OCI-LY7 (cell line): ENCODE measurements around the gene SLC13A1.

Experiments
- EZH2phosphoT487 ChIP-seq: fragments of 200-600 bp; sonication (generic); IDR thresholded peaks from 2 replicates; pipeline ENCODE4 v1.6.1; 2018; ENCODE audit warnings: low read depth, borderline replicate concordance, mild to moderate bottlenecking, mixed run types, antibody characterized with exemption, low read length, moderate library complexity, mixed read lengths
- TF ChIP-seq, protein P1 (sequence below): fragments of 200-600 bp; sonication (generic); conservative IDR thresholded peaks from 2 replicates; pipeline ENCODE4 v1.5.1; 2014; ENCODE audit warnings: mild to moderate bottlenecking, antibody characterized with exemption, low read length, moderate library complexity, mixed read lengths

DNA sequence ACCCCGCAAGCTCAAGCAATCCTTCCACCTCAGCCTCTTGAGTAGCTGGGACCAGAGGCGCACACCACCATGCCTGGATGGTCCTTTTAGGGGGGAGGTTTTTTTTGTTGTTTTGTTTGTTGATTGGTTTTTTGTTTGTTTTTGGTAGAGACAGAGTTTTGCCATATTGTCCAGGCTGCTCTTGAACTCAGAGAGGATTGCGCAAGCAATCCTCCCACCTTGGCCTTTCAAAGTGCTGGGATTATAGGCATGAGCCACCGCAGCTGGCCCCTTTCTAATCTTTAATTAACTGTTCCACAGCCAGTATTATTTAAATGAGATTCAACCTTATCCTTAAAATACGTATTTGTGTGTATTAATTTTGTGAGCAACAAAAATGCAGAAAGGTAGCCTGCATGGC is 65.8 kb downstream of the SLC13A1 start:
- TF ChIP-seq, protein P1, sequence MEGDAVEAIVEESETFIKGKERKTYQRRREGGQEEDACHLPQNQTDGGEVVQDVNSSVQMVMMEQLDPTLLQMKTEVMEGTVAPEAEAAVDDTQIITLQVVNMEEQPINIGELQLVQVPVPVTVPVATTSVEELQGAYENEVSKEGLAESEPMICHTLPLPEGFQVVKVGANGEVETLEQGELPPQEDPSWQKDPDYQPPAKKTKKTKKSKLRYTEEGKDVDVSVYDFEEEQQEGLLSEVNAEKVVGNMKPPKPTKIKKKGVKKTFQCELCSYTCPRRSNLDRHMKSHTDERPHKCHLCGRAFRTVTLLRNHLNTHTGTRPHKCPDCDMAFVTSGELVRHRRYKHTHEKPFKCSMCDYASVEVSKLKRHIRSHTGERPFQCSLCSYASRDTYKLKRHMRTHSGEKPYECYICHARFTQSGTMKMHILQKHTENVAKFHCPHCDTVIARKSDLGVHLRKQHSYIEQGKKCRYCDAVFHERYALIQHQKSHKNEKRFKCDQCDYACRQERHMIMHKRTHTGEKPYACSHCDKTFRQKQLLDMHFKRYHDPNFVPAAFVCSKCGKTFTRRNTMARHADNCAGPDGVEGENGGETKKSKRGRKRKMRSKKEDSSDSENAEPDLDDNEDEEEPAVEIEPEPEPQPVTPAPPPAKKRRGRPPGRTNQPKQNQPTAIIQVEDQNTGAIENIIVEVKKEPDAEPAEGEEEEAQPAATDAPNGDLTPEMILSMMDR = no peak
- no peak for TF ChIP-seq EZH2phosphoT487
